HCT116 (cell line): ENCODE measurements around the gene ATM.

ENCODE experiments used
- CTCF ChIP-seq, 3 experiments: fragments of 200-600 bp in 1 of 3; sonication (generic) in 1 of 3; IDR thresholded peaks in 2 of 3; conservative IDR thresholded peaks in 1 of 3; 2 replicates each; pipeline ENCODE4 v1.5.1; 2012 to 2017; ENCODE audit warnings: low read depth in 2 of 3, low read length in 2 of 3, antibody characterized with exemption in 1 of 3, borderline replicate concordance in 1 of 3, control low read depth in 1 of 3, mild to moderate bottlenecking in 1 of 3, mixed read lengths in 1 of 3, mixed run types in 1 of 3, moderate library complexity in 1 of 3; ENCODE audit not compliant: insufficient read depth in 1 of 3
- EZH2 ChIP-seq: fragments of 200-600 bp; sonication (generic); IDR thresholded peaks from 2 replicates; pipeline ENCODE4 v1.6.1; 2017; ENCODE audit warnings: antibody characterized with exemption, mixed run types
- EZH2phosphoT487 ChIP-seq: fragments of 200-600 bp; IDR thresholded peaks from 2 replicates; pipeline ENCODE4 v1.6.1; 2018; ENCODE audit warnings: antibody characterized with exemption, borderline replicate concordance
- POLR2A ChIP-seq: IDR thresholded peaks from 2 replicates; pipeline ENCODE4 v1.7.0; 2011; ENCODE audit warnings: borderline replicate concordance; ENCODE audit not compliant: insufficient read depth, insufficient read length; ENCODE audit errors: extremely low read depth
- POLR2AphosphoS5 ChIP-seq: IDR thresholded peaks from 2 replicates; pipeline ENCODE4 v1.6.1; 2011; ENCODE audit warnings: mild to moderate bottlenecking, low read depth, low read length, moderate library complexity
- RAD21 ChIP-seq: IDR thresholded peaks from 2 replicates; pipeline ENCODE4 v1.6.1; 2012; ENCODE audit warnings: low read depth, mild to moderate bottlenecking
- REST ChIP-seq: IDR thresholded peaks from 2 replicates; pipeline ENCODE4 v1.6.1; 2012; ENCODE audit warnings: low read depth
- SIN3A ChIP-seq: IDR thresholded peaks from 2 replicates; pipeline ENCODE4 v1.6.1; 2012; ENCODE audit warnings: low read depth
- SP1 ChIP-seq: IDR thresholded peaks from 2 replicates; pipeline ENCODE4 v1.6.1; 2012; ENCODE audit warnings: low read depth
- TCF7L2 ChIP-seq: IDR thresholded peaks from 2 replicates; pipeline ENCODE4 v1.7.0; 2011; ENCODE audit warnings: borderline replicate concordance, inconsistent platforms; ENCODE audit not compliant: insufficient read depth, insufficient read length; ENCODE audit errors: extremely low read depth
- ZFX ChIP-seq: fragments of 450-650 bp; IDR thresholded peaks from 2 replicates; pipeline ENCODE4 v1.6.1; 2017
- TF ChIP-seq, protein P1 (sequence below): IDR thresholded peaks from 2 replicates; pipeline ENCODE4 v1.6.1; 2011; ENCODE audit warnings: mild to moderate bottlenecking, low read length, moderate library complexity; ENCODE audit not compliant: insufficient replicate concordance; ENCODE audit errors: extremely low read depth

DNA sequence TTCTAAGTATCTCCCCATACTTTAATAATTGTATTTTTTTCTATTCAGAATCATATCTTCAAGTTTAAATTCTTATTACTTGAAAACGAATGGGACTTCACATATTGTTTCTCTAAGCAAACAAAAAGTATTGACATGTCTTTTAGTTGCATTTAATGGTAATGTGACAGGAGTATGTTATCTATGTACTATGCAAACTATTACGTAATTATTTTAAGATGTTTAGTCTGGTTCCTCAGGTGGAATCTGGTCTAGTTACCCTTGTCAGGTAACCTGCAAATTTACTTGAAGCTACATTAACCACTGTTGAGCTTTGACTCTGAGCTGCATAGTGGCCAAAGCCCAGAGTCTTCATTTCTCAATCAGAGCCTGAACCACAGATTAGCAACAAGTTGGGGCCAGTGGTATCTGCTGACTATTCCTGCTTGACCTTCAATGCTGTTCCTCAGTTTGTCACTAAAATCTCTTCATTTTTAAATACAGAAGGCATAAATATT is 110.6 kb downstream of the ATM start:
- TF ChIP-seq POLR2AphosphoS5 (no peak), ZFX (no peak), CTCF (IDR thresholded peaks at IDR 0.05 in 2 of 3, conservative IDR thresholded peaks at IDR 0.05 in 1 of 3; ENCODE audit: borderline replicate concordance in 1 of 3, insufficient read depth in 1 of 3, low read depth in 2 of 3, low read length in 2 of 3) (no peak), POLR2A (no peak), REST (no peak), TCF7L2 (no peak), EZH2phosphoT487 (no peak), SP1 (no peak), EZH2 (no peak), RAD21 (no peak), SIN3A (no peak)
- TF ChIP-seq, protein P1, sequence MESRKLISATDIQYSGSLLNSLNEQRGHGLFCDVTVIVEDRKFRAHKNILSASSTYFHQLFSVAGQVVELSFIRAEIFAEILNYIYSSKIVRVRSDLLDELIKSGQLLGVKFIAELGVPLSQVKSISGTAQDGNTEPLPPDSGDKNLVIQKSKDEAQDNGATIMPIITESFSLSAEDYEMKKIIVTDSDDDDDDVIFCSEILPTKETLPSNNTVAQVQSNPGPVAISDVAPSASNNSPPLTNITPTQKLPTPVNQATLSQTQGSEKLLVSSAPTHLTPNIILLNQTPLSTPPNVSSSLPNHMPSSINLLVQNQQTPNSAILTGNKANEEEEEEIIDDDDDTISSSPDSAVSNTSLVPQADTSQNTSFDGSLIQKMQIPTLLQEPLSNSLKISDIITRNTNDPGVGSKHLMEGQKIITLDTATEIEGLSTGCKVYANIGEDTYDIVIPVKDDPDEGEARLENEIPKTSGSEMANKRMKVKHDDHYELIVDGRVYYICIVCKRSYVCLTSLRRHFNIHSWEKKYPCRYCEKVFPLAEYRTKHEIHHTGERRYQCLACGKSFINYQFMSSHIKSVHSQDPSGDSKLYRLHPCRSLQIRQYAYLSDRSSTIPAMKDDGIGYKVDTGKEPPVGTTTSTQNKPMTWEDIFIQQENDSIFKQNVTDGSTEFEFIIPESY = no peak
